Measurements from ENCODE around the gene LDHD. TPM values are rescaled to one million over a fixed set of nuclear protein-coding genes. Genes with fewer than 3 reads are reported as not detected.

The LDHD gene
- polyA plus RNA-seq, 2 of the 4 experiments (the other 2 are of a cell fraction): 0.79 to 1.1 TPM

GRCh38 chr16:75099075-75099667 lies 17.4 kb downstream of the LDHD start:
- TF ChIP-seq MAFK (IDR thresholded peaks at IDR 0.05; ENCODE audit: partially characterized antibody) (no peak), CEBPB (IDR thresholded peaks at IDR 0.05) (no peak), PHF8 (IDR thresholded peaks at IDR 0.05; ENCODE audit: borderline replicate concordance, low read depth) (no peak), CTCF (IDR thresholded peaks at IDR 0.05) (no peak)
- no peak for FAIRE-seq
- ChIA-PET POLR2A (no interaction called here), CTCF (interaction anchor here (1.0 to 11.3 kb wide), 2 partner anchors 11 to 13 kb away, joined by 3 to 69 read pairs; no protein-coding TSS in a partner anchor)
- Histone ChIP-seq H3K4me3 (no peak overlapping the region), H3K4me1 (no peaks in the 10 kb centered on the region), H3K9me3 (no peaks in the 10 kb centered on the region), H3K27ac (no peak overlapping the region), H3K4me2 (no peak overlapping the region)
- 72% methylated on average over 8 of the region's 8 CpGs for WGBS (ENCODE audit: missing lambda C conversion rate)
- no peak for ATAC-seq
- DNase-seq (ENCODE audit: low read depth in 1 of 2, low spot score in 1 of 2): no peak

- no peak for TF ChIP-seq NFE2L2 (conservative IDR thresholded peaks at IDR 0.05; ENCODE audit: low read length)
- TF ChIP-seq USF2 (IDR thresholded peaks at IDR 0.05): no peak
- TF ChIP-seq GATA3 (IDR thresholded peaks at IDR 0.05; ENCODE audit: borderline replicate concordance): no peak
- TF ChIP-seq HOXA7 (CRISPR knock-in tag; IDR thresholded peaks at IDR 0.05): no peak
- no peak for TF ChIP-seq HOXB5 (CRISPR knock-in tag; IDR thresholded peaks at IDR 0.05)
- TF ChIP-seq ESRRA (IDR thresholded peaks at IDR 0.05; ENCODE audit: borderline replicate concordance, low read length): no peak
- TF ChIP-seq REST (IDR thresholded peaks at IDR 0.05): no peak
- TF ChIP-seq HMGXB4 (CRISPR knock-in tag; IDR thresholded peaks at IDR 0.05; ENCODE audit: borderline replicate concordance): no peak
- TF ChIP-seq SREBF2 (IDR thresholded peaks at IDR 0.05): no peak
- TF ChIP-seq POLR2A (IDR thresholded peaks at IDR 0.05; ENCODE audit: low read length): no peak
- TF ChIP-seq JUN (IDR thresholded peaks at IDR 0.05): no peak
- no peak for TF ChIP-seq KDM1A (IDR thresholded peaks at IDR 0.05; ENCODE audit: low read depth)
- TF ChIP-seq JUNB (IDR thresholded peaks at IDR 0.05): no peak
- TF ChIP-seq EHMT2 (IDR thresholded peaks at IDR 0.05; ENCODE audit: low read depth): no peak
- DNase-seq (ENCODE audit: low read depth in 1 of 2, low spot score in 1 of 2): no peak
- H3K4me2 ChIP-seq: no peak overlapping the region
- H3K9me3 ChIP-seq: no peaks in the 10 kb centered on the region
- ChIA-PET POLR2A (no interaction called here), CTCF (interaction anchor here (0.6 to 11.3 kb wide), 8 partner anchors 12 to 183 kb away, joined by 3 to 69 read pairs (median 3); partner anchors contain the start of gene ZNRF1)
- no peak for FAIRE-seq
- no peak overlapping the region for H3K27ac ChIP-seq
- no peak for ATAC-seq
- H3K4me1 ChIP-seq: peaks cover 4% of the 10 kb centered on the region; the same call in 2 of the 3 replicates
- no peak overlapping the region for H3K4me3 ChIP-seq
- 92% methylated on average over 13 of the region's 15 CpGs for WGBS (ENCODE audit: missing lambda C conversion rate)
These were observed 18.4 kb downstream of the LDHD start for GRCh38 chr16:75097941-75098901.
